HG03575 (cell line): ENCODE measurements around the gene GRIK4.

Experiments used
- ATAC-seq: cut with Tn5 transposase; IDR thresholded peaks from one replicate; pipeline ENCODE4 v1.9.1; 2021; ENCODE audit not compliant: unreplicated experiment, insufficient number of reproducible peaks, low FRiP score; ENCODE audit errors: extremely low read depth

Gene GRIK4

GRCh38 chr11:120647681-120648080, 136.1 kb downstream of the GRIK4 start:
- no peak for ATAC-seq

- no peak for ATAC-seq
Observed at GRCh38 chr11:120648771-120649170, 137.2 kb downstream of the GRIK4 start.

DNA sequence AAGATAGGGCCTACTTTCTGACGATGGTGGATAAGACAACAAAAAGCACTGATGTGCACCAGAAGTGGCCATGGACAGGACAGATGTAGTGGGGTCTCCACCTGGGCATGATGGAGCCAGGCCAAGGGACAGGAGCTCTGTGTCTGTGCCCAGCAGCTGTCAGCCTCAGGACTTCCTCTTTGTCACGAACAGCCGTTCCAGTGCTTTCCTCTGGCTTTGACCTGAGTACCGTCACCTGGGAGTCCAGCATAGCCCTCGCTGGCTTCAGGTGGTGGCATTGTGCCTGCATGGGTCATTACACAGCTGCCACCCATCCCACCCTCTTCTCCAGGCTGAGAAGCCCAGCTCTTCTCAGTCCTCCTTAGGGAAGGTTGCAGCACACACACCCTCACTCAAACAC, 137.8 kb downstream of the GRIK4 start:
- no peak for ATAC-seq

DNA sequence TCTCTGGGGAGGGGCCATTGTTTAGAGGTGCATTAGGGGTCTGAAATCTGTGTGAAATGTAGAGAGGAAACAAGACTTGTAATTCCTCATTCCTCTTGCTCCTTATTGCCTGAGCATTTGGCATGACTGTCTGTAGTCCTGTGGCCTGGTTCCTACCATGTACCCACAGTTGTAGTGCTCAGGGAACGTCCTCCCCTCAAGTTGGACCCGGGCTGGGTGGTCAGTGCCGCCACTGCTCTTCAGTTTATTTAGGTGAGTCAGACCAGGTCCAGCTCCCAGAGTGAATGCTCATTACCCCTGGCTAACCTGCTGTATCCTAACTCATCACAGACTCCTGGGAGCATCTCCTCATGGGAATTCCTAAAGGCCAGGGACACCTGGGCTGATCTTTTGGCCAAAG, 139.8 kb downstream of the GRIK4 start:
- ATAC-seq, result no peak

GRCh38 chr11:120651836-120652235, 140.3 kb downstream of the GRIK4 start:
- ATAC-seq, result no peak

DNA sequence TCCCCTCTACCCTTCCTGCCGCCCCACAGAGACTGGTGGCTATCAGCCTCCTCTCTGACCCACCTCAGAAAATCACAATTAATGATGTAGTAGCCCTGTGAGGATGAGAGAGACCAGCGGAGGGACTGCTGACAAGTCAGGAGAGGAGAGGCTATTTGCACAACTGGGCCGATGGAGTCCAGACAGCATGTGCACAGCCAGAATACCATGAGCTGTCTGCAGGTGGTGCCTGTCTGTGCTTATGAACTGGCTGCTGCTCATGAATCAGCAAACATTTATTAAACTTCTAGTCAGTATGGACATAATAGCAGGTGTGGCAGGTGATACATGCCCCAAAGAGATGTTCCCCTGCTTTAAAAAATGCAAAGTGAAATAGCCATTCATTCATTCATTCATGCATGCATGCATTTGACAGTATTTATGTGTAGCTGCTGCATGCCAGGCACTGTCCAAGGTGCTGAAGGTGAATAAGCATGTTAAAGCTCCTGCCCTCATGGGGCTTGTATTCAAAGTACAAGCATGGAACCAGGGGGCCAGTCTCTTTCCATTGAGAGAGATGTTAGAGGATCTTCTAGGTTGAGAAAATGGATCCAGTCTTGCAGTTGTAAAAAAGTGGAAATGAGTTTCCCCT, 141.3 kb downstream of the GRIK4 start:
- ATAC-seq, result no peak

DNA sequence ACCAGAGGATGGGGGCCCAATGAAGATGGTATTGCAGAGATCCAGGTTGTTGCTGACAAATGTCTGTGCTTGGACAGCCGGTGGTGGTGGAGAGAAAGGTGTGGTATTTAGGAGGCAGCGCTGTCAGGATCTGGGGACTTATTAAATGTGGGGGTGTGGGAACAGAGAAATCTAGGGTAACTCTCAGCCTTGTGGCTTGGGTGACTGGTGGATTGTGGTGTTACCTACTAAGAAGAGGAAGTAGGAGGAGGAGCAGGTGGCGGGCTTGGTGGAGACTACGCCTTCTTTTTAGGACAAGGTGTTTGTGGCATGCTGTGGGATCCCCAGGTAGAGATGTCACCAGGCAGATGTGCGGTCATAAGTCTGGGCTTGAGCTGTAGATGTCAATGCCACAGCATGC, 144.0 kb downstream of the GRIK4 start:
- no peak for ATAC-seq

DNA sequence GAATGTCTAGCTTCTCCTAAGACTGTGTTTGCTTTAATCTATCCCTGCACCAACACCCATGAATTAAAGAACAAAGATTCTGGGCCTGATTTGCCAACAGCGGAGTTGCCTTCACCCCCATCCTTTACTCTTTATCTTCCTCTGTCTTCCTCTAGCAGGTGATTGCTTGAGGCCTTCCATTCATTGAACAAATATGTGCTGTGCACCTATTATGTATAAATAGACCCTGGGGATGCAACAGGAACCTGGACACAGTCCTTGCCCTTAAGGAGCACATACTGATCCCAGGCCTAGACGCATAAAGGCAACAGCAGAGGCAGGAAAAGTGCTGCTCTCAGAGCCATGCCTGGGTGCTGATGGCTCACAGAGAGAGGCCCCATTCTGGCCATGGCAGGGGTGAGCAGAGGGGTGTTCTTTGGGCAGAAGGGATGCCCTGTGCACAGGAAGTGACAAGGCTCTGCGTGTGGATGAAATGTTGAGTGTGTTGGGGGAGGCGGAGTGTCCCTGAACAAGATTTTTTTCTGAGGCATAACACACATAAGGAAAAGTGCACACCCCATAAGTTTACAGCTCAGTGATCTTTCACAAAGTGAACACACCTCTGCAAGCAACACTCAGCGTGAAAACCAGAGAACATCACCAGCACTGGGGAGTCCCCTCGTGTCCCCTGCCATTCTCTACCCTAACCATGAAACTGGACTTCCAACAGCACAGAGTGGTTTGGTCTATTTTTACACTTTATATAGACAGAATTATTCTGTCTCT, 145.9 kb downstream of the GRIK4 start:
- no peak for ATAC-seq

- no peak for ATAC-seq
Observed at GRCh38 chr11:120658071-120658423, 146.5 kb downstream of the GRIK4 start.

DNA sequence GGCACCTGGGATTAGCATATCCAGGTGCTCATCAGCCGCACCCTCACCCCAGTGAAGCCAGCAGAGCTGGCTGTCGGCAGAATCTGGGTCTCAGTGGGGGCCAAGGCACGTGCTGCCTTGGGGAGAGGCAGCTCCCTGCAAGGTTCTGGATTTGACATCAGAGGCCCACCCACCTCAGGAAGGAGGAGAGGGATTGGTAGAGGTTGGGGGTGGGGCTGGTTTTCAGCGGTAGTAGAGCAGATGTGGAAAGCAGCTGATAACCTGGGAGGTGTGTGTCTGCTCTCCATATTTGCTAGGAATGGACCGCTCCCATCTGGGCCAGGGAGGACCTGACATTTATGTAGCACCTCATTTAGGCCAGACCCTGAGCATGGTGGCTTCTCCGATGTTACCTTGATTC, 147.5 kb downstream of the GRIK4 start:
- no peak for ATAC-seq

DNA sequence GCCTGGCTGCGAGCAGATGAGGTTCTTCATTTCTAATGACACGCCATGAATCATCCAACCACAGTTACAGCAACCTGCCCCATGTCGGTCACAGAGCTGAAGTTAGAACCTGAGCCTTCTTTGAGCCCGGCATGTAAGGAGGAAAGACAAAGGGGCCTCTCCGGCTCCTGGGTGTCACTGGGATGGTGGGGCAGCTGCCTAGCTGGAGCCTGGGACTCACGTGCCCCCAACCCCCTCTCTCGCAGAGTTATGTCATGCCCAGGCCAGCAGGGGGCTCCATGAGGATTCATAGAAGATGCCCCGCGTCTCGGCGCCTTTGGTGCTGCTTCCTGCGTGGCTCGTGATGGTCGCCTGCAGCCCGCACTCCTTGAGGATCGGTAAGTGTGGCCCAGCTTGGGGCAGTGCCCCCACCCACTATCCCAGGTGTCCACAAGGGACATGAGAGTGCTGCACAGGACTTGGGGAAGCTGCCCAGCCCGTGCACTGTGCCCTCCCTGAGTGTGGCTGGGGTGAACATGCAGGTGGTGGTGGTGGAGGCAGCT, 148.5 kb downstream of the GRIK4 start:
- ATAC-seq, result no peak

- ATAC-seq, result no peak
Observed at GRCh38 chr11:120662071-120662676, 150.6 kb downstream of the GRIK4 start.

GRCh38 chr11:120663142-120663541, 151.6 kb downstream of the GRIK4 start:
- no peak for ATAC-seq

- ATAC-seq, result no peak
Observed at GRCh38 chr11:120666121-120666639, 154.6 kb downstream of the GRIK4 start.

- no peak for ATAC-seq
Observed at GRCh38 chr11:120667281-120667680, 155.7 kb downstream of the GRIK4 start.

GRCh38 chr11:120667934-120668333, 156.4 kb downstream of the GRIK4 start:
- no peak for ATAC-seq

GRCh38 chr11:120668537-120668936, 157.0 kb downstream of the GRIK4 start:
- no peak for ATAC-seq

DNA sequence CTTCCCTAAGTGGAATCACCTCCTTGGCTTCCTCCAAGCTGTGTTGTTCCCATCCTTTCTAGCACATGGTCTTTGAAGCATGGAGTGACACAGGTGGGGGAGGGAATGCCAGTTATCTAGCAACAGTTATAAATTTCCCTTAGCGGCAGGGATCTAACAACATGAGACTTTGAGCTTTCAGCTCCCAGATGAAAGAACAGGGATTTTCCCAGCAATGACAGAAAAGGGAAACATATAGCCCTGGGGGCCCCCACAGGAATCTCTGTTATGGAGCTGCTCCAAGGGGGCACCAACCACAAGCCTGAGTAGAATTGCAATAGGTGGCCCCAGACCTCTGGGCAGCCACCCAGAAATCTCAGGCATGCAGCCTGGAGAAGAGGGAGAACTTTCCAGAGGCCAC, 163.0 kb downstream of the GRIK4 start:
- no peak for ATAC-seq

- ATAC-seq, result no peak
Observed at GRCh38 chr11:120675171-120675570, 163.6 kb downstream of the GRIK4 start.

- ATAC-seq, result no peak
Observed at GRCh38 chr11:120676991-120677390, 165.4 kb downstream of the GRIK4 start.
